Fibroblast of skin of left quadriceps (primary cell): ENCODE data around the gene RYR1.
"Not testable (repeated sequence)": the region's sequence is repeated elsewhere in the genome, so short reads cannot be mapped to it uniquely, and the experiment has no call there.

Experiments
- DNase-seq, 2 experiments: peaks; one replicate each; pipeline ENCODE4 v3.0.0-alpha.2; 2013; ENCODE audit warnings: low read depth in 2 of 2

Gene RYR1

DNA sequence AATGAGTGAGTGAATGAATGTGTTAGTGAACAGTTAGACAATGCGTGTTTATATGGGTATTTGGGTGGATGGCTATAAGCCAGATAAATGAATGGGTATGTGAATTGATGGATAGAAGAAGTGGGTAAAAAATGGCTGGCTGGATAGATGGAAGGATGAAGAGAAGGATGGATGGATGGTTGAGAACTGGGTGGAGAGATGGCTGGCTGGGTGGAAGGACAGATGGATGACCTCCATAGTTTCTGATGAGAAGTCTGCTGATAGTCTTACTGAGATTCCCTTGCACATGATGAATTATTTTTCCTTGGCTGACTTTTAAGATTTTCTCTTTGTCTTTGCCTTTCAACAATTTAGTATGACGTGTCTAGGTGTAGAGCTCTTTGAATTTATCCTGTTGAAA, 57.4 kb downstream of the RYR1 start:
- DNase-seq = no peak

DNA sequence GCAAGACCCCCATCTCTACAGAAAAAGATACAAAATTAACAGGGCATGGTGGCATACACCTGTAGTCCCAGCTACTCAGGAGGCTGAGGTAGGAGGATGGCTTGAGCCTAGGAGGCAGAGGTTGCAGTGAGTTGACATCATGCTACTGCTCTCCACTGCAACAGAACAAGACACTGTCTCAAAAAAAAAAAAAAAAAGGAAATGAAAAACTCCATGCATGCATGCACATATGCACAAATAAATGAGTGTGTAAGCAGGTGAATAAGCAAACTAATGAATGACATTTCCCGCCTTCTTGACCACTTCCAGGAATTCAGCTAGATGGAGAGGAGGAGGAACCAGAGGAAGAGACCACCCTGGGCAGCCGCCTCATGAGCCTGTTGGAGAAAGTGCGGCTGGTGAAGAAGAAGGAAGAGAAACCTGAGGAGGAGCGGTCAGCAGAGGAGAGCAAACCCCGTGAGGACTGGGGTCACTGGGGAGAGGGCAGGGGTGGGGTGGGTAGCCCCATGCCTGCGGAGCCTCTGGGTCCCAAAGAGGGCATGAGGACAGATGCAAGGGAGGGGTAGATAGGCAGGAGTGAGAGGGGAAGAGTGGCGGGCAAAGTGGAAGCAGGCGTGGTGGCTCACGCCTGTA, 58.8 kb downstream of the RYR1 start:
- no peak for DNase-seq

DNA sequence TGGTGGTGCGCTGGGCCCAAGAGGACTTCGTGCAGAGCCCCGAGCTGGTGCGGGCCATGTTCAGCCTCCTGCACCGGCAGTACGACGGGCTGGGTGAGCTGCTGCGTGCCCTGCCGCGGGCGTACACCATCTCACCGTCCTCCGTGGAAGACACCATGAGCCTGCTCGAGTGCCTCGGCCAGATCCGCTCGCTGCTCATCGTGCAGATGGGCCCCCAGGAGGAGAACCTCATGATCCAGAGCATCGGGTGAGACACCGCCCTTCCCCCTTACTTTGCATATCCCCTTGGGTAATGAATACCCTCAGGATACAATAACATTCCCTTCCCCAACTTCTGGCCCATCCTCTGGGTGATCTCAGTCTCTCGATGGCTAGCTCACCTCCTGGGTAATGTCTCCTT, 60.9 kb downstream of the RYR1 start:
- DNase-seq = no peak

DNA sequence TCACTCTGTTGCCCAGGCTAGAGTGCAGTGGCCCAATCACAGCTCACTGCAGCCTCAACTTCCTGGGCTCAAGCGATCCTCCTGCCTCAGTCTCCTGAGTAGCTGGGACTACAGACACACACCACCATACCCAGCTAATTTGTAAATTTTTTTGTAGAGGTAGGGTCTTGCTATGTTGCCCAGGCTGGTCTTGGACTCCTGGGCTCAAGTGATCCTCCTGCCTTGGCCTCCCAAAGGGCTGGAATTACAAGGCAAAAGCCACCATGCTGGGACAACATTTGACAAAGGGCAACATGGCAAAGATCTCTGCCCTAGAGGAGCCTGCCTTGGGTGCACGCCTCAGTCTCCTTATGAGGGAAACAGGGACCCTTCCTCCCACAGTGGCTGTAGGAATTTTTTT, 61.9 kb downstream of the RYR1 start:
- DNase-seq = not testable (repeated sequence)

DNA sequence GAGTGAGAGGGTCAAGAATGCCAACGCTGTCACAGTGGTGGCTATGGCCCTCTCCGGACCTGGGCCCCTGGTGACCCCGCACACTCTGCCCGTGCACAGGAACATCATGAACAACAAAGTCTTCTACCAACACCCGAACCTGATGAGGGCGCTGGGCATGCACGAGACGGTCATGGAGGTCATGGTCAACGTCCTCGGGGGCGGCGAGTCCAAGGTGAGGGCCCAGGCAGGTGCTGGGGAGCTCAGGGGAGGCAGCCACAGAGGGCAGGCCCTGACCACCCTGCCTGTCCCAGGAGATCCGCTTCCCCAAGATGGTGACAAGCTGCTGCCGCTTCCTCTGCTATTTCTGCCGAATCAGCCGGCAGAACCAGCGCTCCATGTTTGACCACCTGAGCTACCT, 62.6 kb downstream of the RYR1 start:
- DNase-seq = no peak

DNA sequence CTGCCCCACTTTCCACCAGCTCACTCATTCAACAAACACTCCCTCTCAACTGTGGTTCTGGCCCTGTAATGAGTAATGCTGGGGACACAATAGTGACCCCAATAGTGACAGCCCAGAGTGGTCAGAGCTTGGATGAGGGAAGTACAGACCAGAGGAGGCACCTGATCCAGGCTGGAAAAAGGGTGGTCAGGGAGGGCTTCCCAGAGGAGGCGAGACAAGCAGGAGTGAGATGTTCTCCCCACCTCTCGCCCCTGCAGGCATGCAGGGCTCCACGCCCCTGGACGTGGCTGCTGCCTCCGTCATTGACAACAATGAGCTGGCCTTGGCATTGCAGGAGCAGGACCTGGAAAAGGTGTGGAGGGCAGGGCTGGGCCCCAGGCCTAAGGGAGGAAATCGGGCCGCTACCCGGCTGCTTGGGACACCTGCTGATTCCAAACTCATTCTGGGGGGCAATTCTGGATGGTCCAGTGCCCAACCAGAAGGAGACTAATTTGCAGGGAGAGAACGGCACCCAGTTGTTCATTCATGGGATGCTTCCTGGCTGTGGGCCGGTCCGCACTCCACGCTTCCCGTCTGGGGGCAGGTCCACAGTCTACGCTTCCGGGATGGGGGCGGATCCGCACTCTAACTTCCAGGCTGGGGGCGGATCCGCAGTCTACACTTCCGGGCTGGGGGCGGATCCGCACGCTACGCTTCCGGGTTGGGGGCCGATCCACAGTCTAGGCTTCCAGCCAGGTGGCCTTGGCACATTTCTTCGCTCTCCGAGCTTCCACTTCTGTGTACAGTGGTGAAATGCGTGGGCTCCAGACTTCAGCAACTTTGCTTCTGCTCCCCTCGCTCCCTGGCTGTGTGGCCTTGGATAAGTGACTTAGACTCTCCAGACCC, 63.4 kb downstream of the RYR1 start:
- no peak for DNase-seq

DNA sequence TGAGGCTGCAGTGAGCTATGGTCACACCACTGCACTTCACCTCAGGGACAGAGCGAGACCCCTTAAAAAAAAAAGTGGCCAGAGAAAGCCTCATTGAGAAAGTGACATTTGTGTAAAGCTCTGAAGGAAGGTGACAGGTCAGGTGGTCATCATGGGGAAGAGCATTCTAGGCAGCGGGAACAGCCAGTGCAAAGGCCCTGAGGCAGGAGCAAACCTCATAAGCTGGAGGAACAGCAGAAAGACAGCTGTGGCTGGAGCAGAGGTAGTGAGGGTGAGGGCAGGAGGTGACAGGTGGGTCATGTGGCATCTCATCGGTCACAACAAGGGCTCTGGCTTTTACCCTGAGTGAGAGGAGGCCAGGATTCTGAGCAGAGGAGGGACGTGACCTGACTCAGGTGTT, 64.4 kb downstream of the RYR1 start:
- DNase-seq = no peak

DNA sequence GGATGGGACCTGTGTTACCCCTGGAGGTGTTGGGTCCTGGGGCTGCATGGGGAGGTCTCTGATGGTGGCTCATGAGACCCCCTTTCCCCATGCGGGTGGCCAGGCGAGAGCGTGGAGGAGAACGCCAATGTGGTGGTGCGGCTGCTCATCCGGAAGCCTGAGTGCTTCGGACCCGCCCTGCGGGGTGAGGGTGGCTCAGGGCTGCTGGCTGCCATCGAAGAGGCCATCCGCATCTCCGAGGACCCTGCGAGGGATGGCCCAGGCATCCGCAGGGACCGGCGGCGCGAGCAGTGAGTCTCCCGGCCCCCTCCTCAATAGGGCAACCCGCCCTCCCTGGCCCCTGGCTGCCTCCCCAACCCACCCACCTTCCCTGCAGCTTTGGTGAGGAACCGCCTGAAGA, 66.0 kb downstream of the RYR1 start:
- no peak for DNase-seq

DNA sequence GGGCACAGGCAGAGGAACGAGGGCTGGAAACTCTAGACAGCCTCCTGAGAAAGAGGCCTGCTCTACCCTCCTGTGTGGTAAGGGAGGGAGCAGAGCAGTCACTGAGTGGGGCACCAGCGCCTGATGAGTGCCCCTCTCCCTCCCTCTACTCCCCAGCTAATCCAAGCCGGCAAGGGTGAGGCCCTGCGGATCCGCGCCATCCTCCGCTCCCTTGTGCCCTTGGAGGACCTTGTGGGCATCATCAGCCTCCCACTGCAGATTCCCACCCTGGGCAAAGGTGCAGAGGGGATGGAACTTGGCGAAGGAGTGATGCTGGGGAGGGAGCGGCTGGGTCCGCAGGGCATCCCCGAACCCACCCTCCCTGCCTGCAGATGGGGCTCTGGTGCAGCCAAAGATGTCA, 67.0 kb downstream of the RYR1 start:
- no peak for DNase-seq

DNA sequence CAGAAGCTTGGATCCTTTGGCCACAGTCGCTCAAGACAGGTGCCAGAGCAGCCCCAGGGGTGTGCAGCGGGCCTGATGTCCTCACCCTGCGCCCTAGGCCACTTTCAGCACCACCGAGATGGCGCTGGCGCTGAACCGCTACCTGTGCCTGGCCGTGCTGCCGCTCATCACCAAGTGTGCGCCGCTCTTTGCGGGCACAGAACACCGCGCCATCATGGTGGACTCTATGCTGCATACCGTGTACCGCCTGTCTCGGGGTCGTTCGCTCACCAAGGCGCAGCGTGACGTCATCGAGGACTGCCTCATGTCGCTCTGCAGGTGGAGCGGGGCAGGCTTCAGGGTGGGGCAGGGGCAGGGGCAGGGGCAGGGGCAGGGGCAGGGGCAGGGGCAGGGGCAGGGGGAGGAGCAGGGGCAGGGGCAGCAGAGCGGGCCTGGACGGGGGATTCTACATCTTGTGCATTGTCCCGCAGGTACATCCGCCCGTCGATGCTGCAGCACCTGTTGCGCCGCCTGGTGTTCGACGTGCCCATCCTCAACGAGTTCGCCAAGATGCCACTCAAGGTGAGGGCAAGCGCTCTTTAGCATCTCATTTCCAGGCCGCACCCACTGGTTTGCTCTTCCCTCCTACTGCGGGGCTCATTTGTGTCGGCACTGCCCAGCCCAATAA, 69.1 kb downstream of the RYR1 start:
- no peak for DNase-seq

DNA sequence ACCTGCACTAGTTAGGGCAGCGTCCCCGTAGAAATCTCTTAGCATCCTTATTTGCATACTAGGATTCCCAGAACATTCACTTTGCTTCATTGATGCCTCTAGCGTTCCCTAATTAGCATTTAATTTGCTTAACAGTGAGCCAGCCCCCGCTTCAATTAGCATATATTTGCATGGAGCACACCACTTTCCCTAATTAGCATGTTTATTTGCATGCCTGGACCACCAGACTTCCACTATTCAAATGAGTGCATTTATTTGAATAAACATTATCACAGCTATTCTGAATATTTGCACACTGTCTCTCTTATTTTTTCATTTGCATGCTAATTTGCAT, 69.6 kb downstream of the RYR1 start:
- no peak for DNase-seq

DNA sequence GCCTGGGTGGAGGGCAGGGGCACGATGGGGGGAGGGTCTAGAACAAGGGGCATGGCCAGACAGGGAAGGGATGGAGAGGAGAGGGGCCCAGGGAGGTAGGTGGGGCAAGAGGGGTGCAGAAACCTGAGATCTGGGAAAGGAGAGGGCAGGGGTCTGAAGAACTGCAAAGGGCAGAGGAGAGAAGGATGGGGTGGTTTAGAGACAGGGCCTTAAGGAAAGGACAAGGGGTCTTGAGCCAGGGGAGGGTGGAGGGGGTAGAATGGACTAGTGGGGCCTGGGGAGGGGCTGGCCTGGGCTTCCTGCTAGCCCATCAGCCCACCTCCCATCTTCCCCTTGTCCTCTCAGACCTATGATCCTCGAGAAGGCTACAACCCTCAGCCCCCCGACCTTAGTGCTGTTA, 72.5 kb downstream of the RYR1 start:
- no peak for DNase-seq

DNA sequence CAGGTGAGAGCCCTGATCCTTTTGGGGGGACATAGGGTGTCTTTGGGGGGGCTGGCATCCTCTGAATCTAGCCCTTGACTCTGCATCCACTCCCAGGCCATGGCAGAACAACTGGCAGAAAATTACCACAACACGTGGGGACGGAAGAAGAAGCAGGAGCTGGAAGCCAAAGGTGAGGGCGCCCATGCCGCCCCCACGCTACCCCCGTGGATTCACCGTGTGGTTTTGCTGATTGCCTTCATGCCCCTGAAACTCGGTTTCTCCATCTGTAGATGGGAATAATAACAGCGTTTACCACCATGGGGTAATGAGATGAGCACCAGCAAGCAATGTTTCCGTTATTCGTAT, 72.9 kb downstream of the RYR1 start:
- DNase-seq = no peak

DNA sequence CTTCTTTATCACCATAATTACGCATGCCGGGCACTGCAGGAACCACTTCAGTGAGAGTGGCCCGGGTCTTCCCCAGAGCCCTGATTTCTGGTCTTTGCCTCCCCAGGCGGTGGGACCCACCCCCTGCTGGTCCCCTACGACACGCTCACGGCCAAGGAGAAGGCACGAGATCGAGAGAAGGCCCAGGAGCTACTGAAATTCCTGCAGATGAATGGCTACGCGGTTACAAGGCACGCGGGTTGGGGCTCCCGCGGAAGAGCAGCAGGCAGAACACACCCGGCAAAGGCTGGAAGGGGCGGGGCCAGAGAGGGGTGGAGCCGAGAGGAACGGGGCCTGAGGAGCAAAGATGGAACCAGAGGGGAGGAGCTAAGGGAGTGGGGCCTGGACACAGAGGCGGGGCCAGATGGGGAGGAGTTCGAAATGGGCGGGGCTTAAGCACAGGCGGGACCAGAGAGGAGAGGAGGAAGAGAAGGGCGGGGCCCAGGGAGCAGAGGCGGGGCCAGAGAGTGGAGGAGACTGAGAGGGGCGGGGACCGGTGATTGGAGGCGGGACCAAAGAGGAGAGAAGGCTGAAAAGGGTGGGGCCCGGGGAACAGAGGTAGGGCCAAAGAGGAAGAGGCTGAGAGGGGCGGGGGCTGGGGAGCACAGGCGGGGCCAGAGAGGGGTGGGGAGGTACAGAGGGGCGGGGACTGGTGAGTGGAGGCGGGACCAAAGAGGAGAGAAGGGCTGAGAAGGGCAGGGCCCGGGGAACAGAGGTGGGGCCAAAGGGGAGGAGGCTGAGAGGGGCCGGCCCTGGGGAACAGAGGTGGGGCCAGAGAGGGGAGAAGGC, 73.4 kb downstream of the RYR1 start:
- DNase-seq = peak; percentile 13 to 29

DNA sequence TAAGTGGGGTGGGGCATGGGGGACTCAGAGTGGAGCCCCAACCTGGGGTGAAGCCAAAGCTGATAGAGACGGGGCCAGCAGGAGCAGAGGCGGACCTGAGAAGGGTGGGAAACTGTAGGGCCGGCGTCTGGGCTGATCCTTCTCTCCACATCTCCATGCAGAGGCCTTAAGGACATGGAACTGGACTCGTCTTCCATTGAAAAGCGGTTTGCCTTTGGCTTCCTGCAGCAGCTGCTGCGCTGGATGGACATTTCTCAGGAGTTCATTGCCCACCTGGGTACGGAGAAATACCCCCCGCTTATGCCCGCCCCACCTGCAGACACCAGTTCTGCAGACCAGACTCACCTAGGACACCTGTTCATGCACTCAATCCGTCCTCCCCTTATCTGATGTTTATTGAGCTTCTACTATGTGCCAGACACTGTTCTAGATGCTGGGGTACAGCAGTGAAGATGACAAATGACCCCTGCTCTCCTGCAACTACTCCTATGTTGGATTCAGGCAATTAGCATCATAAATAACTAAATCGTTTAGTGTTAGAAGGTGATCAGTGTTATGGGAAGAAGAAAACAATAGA, 74.1 kb downstream of the RYR1 start:
- no peak for DNase-seq

DNA sequence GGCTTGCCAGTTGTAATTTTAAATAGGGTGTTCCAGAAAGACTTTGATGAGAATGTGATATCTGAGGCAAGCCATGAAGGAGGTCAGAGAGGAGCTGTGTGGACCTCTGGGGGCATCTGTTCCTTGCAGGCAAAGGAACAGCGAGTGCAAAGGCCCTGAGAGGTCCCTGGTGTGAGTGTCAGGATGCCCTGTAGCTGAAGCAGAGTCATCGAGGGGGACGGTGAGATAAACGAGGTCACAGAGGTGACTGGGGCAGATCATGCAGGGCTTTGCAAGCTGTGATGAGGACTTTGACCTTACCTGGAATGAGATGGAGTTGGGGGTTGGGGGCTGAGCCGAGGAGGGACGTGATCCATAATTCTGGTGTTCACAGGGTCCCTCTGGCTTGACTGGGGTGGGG, 75.0 kb downstream of the RYR1 start:
- DNase-seq = no peak

DNA sequence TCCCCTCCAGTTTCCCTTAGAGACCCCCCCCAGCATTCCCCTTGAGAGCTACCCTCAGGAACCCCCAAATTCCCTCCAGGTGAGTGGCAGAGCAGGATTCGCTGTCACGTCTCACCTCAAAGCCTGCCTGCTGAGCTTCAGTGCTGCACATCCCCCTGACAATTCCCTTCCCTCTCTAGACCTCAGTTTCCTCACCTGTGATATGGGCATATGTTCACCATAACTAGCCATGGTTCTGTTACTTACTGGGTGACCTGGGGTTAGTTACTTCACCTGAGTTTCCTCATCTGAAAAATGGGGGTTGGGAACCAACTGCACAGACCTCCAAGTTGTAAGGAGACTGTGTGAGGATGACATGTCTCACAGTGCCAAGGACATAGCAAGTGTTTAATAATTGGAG, 75.5 kb downstream of the RYR1 start:
- DNase-seq = no peak

DNA sequence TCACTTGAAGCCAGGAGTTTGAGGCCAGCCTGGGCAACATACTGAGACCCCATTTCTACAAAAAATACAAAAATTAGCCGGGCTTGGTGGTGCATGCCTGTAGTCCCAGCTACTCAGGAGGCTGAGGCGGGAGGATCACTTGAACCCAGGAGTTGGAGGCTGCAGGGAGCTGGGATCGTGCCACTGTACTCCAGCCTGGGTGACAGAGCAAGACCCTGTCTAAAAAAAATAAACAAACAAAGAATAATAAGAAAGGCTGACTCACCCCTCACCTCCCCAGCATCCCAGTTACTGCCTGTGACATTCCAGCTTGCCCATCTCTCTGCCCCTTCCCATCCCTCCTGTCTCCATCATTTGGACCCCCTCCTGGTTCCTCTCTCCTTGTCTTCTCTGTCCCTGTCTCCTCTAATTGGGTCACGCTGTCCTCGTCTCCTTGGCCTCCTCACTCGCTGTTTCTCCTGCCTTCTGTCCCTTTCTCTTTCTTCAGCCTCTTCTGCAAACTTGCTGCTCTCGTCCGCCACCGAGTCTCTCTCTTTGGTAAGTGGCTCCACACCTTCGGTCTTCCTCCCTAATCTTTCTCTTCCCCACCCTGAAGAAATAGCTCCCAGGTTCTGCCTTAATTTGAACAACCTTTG, 77.7 kb downstream of the RYR1 start:
- no peak for DNase-seq

DNA sequence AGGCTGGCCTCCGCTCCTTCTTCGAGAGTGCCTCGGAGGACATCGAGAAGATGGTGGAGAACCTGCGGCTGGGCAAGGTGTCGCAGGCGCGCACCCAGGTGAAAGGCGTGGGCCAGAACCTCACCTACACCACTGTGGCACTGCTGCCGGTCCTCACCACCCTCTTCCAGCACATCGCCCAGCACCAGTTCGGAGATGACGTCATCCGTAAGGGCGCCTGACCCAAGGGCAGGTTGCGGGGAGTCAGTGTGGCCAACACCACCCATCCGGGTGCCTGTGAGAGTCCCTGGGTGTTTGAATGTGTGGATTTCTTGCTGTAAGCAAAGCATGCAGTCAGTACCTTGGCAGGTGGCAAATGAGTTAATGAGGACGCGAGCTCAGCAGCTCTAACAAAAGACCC, 78.8 kb downstream of the RYR1 start:
- DNase-seq = no peak

DNA sequence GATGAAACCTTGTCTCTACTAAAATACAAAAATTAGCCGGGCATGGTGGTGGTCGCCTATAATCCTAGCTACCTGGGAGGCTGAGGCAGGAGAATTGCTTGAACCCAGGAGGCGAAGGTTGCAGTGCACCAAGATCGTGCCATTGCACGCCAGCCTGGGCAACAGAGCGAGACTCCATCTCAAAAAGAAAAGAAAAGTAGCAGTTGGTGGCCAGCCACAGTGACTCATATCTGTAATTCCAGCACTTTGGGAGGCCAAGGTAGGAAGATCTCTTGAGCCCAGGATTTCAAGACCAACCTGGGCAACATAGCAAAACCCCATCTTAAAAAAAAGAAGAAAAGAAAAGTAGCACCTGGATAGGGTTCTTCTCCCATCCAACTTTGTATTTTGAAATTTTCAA, 79.7 kb downstream of the RYR1 start:
- DNase-seq = not testable (repeated sequence)

DNA sequence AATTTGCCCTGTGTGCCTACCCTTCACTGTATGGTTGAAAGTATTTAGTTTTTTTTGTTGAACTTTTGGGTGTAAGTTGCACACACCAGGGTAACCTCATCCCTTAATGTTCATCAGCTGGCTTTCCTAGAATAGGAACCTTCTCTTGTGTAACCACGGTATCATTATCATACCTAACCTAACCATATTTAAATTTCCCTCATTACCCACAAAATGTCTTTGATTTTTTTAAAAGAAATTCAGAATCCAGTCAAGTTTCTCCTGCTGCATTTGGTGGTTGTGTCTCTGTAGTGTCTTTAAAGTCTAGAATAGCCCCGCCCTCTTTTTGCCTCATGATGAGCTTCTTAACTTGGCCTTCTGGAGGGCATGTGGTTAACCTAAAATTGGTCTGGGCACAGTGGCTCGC, 80.3 kb downstream of the RYR1 start:
- no peak for DNase-seq
